Activated CD4-positive, alpha-beta memory T cell treated with anti-CD3 and anti-CD28 coated beads, Interleukin-2, amount 10 ng/mL, durations not matched to agents 7 days and 5 days (primary cell): ENCODE data around the gene PRKD1. TPM values are rescaled to one million over a fixed set of nuclear protein-coding genes. Genes with fewer than 3 reads are reported as not detected.

Experiments used
- CTCF ChIA-PET: fragments of 350-600 bp; sonication (Branson Sonifier 250); formaldehyde crosslinking; loops from one replicate; lab custom pipeline; 2021; ENCODE audit warnings: antibody characterized with exemption, inconsistent platforms; lab: Charles Lee
- POLR2A ChIA-PET: fragments of 350-600 bp; sonication (Branson Sonifier 250); formaldehyde crosslinking; loops from one replicate; lab custom pipeline; 2021; ENCODE audit warnings: antibody characterized with exemption; lab: Charles Lee
- DNase-seq: peaks from one replicate; pipeline ENCODE4 v3.0.0-alpha.2; 2020
- H3K27ac Mint-ChIP-seq: one replicate; pipeline ENCODE4 v1.8.0; 2021; ENCODE audit warnings: mild to moderate bottlenecking, mixed read lengths
- H3K27me3 Mint-ChIP-seq: one replicate; pipeline ENCODE4 v1.8.0; 2021; ENCODE audit warnings: mixed read lengths
- H3K36me3 Mint-ChIP-seq: one replicate; pipeline ENCODE4 v1.8.0; 2021; ENCODE audit warnings: low read depth, mixed read lengths
- H3K4me1 Mint-ChIP-seq: one replicate; pipeline ENCODE4 v1.8.0; 2021; ENCODE audit warnings: mixed read lengths
- H3K4me3 Mint-ChIP-seq: one replicate; pipeline ENCODE4 v1.8.0; 2021; ENCODE audit warnings: mild to moderate bottlenecking, mixed read lengths
- H3K9me3 Mint-ChIP-seq: one replicate; pipeline ENCODE4 v1.8.0; 2021; ENCODE audit warnings: mixed read lengths
- total RNA-seq, 2 experiments: library from RNA; stranded (reverse); gene quantifications; one replicate each; pipeline ENCODE4 v1.2.3, GENCODE V29; 2021

The PRKD1 gene
- total RNA-seq, 2 experiments from 2014 or later, result not detected

DNA sequence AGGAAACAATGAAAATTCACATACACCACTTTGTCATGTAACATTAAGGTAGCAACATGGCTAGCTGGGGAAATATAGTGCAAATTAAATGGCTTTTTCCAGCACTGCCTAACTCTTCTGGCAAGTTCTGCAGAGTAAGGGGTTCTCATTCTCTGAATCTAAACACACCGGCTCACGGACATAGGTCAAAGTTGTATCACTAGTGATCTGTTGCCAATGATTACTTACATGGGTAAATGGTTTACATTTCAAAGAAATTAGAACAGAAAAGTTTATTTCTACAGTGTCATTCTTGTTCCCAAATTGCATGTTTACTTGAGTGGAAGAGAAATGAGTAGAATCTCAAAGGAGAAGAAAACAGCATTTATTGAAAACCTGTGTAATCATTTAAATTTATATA is 381.9 kb downstream of the PRKD1 start:
- Mint-ChIP-seq H3K4me1 (no peaks in the 10 kb centered on the region), H3K9me3 (no peaks in the 10 kb centered on the region), H3K36me3 (no peaks in the 10 kb centered on the region), H3K4me3 (no peak overlapping the region), H3K27me3 (no peaks in the 10 kb centered on the region), H3K27ac (no peak overlapping the region)
- DNase-seq, result no peak
- ChIA-PET POLR2A (no interaction called here), CTCF (interaction anchor here (1.0 kb wide), 1 partner anchor 669 kb away, joined by 3 read pairs; no protein-coding TSS in a partner anchor)

GRCh38 chr14:29536886-29537511 is 390.6 kb downstream of the PRKD1 start:
- H3K27me3 Mint-ChIP-seq, result no peaks in the 10 kb centered on the region
- ChIA-PET POLR2A (no interaction called here), CTCF (no interaction called here)
- H3K27ac Mint-ChIP-seq, result no peak overlapping the region
- no peaks in the 10 kb centered on the region for H3K36me3 Mint-ChIP-seq
- H3K4me1 Mint-ChIP-seq, result no peaks in the 10 kb centered on the region
- H3K9me3 Mint-ChIP-seq, result peaks cover 8% of the 10 kb centered on the region
- H3K4me3 Mint-ChIP-seq, result no peak overlapping the region
- no peak for DNase-seq

GRCh38 chr14:29529418-29529817 is 398.2 kb downstream of the PRKD1 start:
- Mint-ChIP-seq H3K27ac (no peak overlapping the region), H3K4me3 (no peak overlapping the region), H3K4me1 (no peaks in the 10 kb centered on the region), H3K36me3 (no peaks in the 10 kb centered on the region), H3K27me3 (no peaks in the 10 kb centered on the region), H3K9me3 (peaks cover 10% of the 10 kb centered on the region)
- POLR2A ChIA-PET, result no interaction called here
- CTCF ChIA-PET, result no interaction called here
- no peak for DNase-seq

DNA sequence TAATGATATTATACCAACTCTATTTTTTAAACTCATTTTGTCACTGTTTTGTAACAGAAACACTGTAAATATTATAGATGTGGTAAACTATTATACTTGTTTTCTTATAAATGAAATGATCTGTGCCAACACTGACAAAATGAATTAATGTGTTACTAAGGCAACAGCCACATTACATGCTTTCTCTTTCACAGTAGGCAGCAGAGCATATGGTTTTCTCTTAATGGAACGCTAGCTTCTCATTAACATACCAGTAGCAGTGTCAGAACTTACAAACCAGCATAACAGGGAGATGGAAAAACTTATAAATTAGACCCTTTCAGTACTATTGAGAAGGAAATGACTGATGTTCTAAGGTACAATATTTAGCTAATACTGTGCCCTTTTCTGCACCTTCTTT is 398.8 kb downstream of the PRKD1 start:
- H3K36me3 Mint-ChIP-seq, result no peaks in the 10 kb centered on the region
- ChIA-PET POLR2A (no interaction called here), CTCF (no interaction called here)
- peaks cover 10% of the 10 kb centered on the region for H3K9me3 Mint-ChIP-seq
- no peak overlapping the region for H3K27ac Mint-ChIP-seq
- H3K4me3 Mint-ChIP-seq, result no peak overlapping the region
- no peaks in the 10 kb centered on the region for H3K4me1 Mint-ChIP-seq
- no peaks in the 10 kb centered on the region for H3K27me3 Mint-ChIP-seq
- DNase-seq, result no peak

DNA sequence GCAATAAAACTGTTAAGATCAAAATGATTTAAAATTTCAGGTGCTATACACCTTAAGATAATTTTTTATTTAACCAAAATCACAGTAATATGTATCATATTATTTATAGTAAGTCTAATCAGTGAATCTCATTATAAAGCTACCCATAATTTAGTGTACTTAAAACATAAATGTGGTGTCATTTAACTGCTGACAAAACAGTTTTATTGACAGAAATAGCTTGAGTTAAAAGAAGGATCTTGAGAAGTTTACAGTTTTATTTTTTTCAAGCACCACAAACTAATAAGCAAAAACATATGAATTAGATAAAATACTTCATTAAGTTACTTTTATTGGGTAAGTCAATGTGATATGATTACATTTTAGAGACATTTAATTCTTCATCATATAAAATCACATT is 400.4 kb downstream of the PRKD1 start:
- Mint-ChIP-seq H3K27ac (no peak overlapping the region), H3K9me3 (peaks cover 4% of the 10 kb centered on the region), H3K4me3 (no peak overlapping the region), H3K4me1 (no peaks in the 10 kb centered on the region), H3K27me3 (no peaks in the 10 kb centered on the region), H3K36me3 (no peaks in the 10 kb centered on the region)
- no peak for DNase-seq
- ChIA-PET CTCF (no interaction called here), POLR2A (no interaction called here)
